Measurements from ENCODE around the gene SPATA13.

DNA sequence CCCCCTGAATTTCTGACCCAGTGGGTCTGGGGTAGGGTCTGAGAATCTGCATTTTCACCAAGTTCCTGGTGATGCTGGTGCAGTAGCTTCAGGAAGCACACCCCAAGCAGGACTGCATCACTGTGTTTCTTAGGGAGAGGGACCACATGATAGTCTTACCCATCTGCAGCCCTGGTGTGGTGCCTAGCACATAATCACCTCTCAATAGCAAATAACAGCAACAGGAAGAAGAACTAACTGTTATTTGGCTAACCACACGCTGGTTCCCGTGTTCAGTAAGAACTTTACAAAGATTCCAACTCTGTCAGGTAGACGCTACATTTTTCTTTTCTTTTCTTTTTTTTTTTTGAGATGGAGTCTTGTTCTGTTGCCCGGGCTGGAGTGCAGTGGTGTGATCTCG is 41.9 kb upstream of the SPATA13 start:
- TF ChIP-seq SIN3A (IDR thresholded peaks at IDR 0.05; ENCODE audit: borderline replicate concordance, insufficient read depth, low read length) (no peak), POLR2AphosphoS5 (IDR thresholded peaks at IDR 0.05; ENCODE audit: low read depth, low read length) (no peak), TAF1 (IDR thresholded peaks at IDR 0.05; ENCODE audit: borderline replicate concordance, insufficient read depth, low read length) (no peak), REST (IDR thresholded peaks at IDR 0.05; ENCODE audit: insufficient read depth in 1 of 2, low read depth in 2 of 2, low read length in 2 of 2) (no peak), FOXP2 (optimal IDR thresholded peaks at IDR 0.05; ENCODE audit: borderline replicate concordance, extremely low read depth, extremely low read length, insufficient read depth) (no peak)

All from PFSK-1 (cell line).